ENCODE data around the gene IFT81.

IFT81 gene

GRCh38 chr12:110244372-110244771, 120.2 kb downstream of the IFT81 start:
- no peak for DNase-seq (ENCODE audit: low read depth, low spot score)
- no peak overlapping the region for H3K4me3 ChIP-seq (ENCODE audit: insufficient read length, low read depth)
- no peaks in the 10 kb centered on the region for H3K27me3 ChIP-seq (ENCODE audit: insufficient read depth, insufficient read length)
- H3K9ac ChIP-seq (ENCODE audit: insufficient read length, low read depth): no peak overlapping the region
- no peak for TF ChIP-seq YY1 (IDR thresholded peaks at IDR 0.05; ENCODE audit: insufficient read depth, insufficient read length)
- TF ChIP-seq ZNF274 (IDR thresholded peaks at IDR 0.05; ENCODE audit: low read depth, low read length): no peak
- no peak for TF ChIP-seq SUZ12 (IDR thresholded peaks at IDR 0.05; ENCODE audit: extremely low read depth, insufficient read depth, insufficient read length)
- H3K36me3 ChIP-seq (ENCODE audit: insufficient read depth, insufficient read length, low read length): no peaks in the 10 kb centered on the region
- H3K4me1 ChIP-seq (ENCODE audit: insufficient read depth, insufficient read length): peaks cover 3% of the 10 kb centered on the region
- H3K9me3 ChIP-seq (ENCODE audit: insufficient read depth, low read length): no peaks in the 10 kb centered on the region

DNA sequence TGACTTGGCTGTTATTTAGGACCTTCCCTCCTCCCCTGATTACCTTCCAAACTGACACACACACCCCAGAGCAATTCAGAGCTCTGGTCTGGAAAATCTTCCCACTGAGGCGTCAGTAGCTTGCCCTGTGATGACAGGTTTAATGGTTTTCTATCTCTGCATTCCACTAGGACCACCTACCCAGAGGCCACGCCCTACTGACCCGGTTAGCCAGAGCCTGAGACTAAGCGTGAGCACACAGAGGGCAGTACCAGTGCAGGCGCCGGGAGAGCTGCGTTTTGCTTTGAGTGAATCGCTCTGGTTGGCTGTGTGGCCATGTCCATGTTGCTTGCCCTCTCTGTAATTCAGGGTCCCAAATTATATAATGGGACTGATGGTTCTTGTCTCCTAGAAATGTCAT, 120.7 kb downstream of the IFT81 start:
- TF ChIP-seq ZNF274 (IDR thresholded peaks at IDR 0.05; ENCODE audit: low read depth, low read length) (no peak), SUZ12 (IDR thresholded peaks at IDR 0.05; ENCODE audit: extremely low read depth, insufficient read depth, insufficient read length) (no peak), YY1 (IDR thresholded peaks at IDR 0.05; ENCODE audit: insufficient read depth, insufficient read length) (no peak)
- Histone ChIP-seq H3K4me3 (ENCODE audit: insufficient read length, low read depth) (no peak overlapping the region), H3K36me3 (ENCODE audit: insufficient read depth, insufficient read length, low read length) (no peaks in the 10 kb centered on the region), H3K9me3 (ENCODE audit: insufficient read depth, low read length) (no peaks in the 10 kb centered on the region), H3K9ac (ENCODE audit: insufficient read length, low read depth) (no peak overlapping the region), H3K4me1 (ENCODE audit: insufficient read depth, insufficient read length) (peaks cover 3% of the 10 kb centered on the region), H3K27me3 (ENCODE audit: insufficient read depth, insufficient read length) (no peaks in the 10 kb centered on the region)
- DNase-seq (ENCODE audit: low read depth, low spot score): no peak

- no peak overlapping the region for H3K4me3 ChIP-seq (ENCODE audit: insufficient read length, low read depth)
- no peak for DNase-seq (ENCODE audit: low read depth, low spot score)
- TF ChIP-seq SUZ12 (IDR thresholded peaks at IDR 0.05; ENCODE audit: extremely low read depth, insufficient read depth, insufficient read length) (no peak), YY1 (IDR thresholded peaks at IDR 0.05; ENCODE audit: insufficient read depth, insufficient read length) (no peak), ZNF274 (IDR thresholded peaks at IDR 0.05; ENCODE audit: low read depth, low read length) (no peak)
- no peaks in the 10 kb centered on the region for H3K27me3 ChIP-seq (ENCODE audit: insufficient read depth, insufficient read length)
- H3K4me1 ChIP-seq (ENCODE audit: insufficient read depth, insufficient read length): peaks cover 3% of the 10 kb centered on the region
- H3K9me3 ChIP-seq (ENCODE audit: insufficient read depth, low read length): no peaks in the 10 kb centered on the region
- no peak overlapping the region for H3K9ac ChIP-seq (ENCODE audit: insufficient read length, low read depth)
- H3K36me3 ChIP-seq (ENCODE audit: insufficient read depth, insufficient read length, low read length): no peaks in the 10 kb centered on the region
These were observed 121.2 kb downstream of the IFT81 start for GRCh38 chr12:110245369-110245772.

GRCh38 chr12:110246636-110247339, 122.6 kb downstream of the IFT81 start:
- Histone ChIP-seq H3K9ac (ENCODE audit: insufficient read length, low read depth) (no peak overlapping the region), H3K27me3 (ENCODE audit: insufficient read depth, insufficient read length) (no peaks in the 10 kb centered on the region), H3K9me3 (ENCODE audit: insufficient read depth, low read length) (no peaks in the 10 kb centered on the region), H3K36me3 (ENCODE audit: insufficient read depth, insufficient read length, low read length) (no peaks in the 10 kb centered on the region), H3K4me3 (ENCODE audit: insufficient read length, low read depth) (no peak overlapping the region), H3K4me1 (ENCODE audit: insufficient read depth, insufficient read length) (peaks cover 3% of the 10 kb centered on the region)
- TF ChIP-seq YY1 (IDR thresholded peaks at IDR 0.05; ENCODE audit: insufficient read depth, insufficient read length) (no peak), SUZ12 (IDR thresholded peaks at IDR 0.05; ENCODE audit: extremely low read depth, insufficient read depth, insufficient read length) (no peak), ZNF274 (IDR thresholded peaks at IDR 0.05; ENCODE audit: low read depth, low read length) (no peak)
- DNase-seq (ENCODE audit: low read depth, low spot score): no peak

DNA sequence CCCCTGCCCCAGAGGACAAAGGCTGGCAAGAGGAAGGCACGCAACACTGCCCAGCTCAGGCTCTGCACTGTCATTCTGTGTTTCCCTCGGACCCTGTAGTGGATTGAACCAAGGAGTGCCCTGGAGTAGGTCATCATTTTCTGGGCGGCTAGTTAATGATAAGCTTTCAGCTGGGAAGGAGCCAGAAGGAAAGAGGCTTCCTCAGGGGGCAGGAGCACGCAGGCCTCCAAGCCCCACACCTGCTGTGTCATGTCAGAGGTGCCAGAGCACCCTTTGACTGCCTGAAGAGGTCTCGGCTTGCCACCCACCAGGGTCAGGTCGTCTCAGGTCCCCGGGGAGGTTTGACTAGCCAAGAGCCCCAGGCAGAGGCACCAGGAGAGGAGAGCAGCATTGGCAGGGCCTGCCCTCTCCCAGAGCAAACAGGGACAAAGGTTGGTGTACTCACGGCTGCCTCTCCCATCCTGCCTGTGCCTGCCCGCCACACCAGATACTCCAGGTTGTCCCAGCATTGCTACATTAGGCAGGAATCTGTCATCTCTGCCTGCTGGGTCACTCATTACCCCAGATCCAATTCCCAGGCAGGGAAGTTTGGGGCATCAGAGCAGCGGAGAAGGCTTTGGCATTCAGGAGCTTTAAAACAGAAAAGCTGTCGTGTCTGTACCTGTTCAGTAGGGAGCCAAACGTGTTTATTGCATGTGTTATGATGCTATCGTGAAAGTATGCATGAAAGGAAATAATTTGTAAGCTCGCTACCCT, 123.4 kb downstream of the IFT81 start:
- Histone ChIP-seq H3K27me3 (ENCODE audit: insufficient read depth, insufficient read length) (no peaks in the 10 kb centered on the region), H3K9me3 (ENCODE audit: insufficient read depth, low read length) (no peaks in the 10 kb centered on the region), H3K4me3 (ENCODE audit: insufficient read length, low read depth) (no peak overlapping the region), H3K9ac (ENCODE audit: insufficient read length, low read depth) (no peak overlapping the region), H3K36me3 (ENCODE audit: insufficient read depth, insufficient read length, low read length) (no peaks in the 10 kb centered on the region), H3K4me1 (ENCODE audit: insufficient read depth, insufficient read length) (peaks cover 3% of the 10 kb centered on the region)
- TF ChIP-seq YY1 (IDR thresholded peaks at IDR 0.05; ENCODE audit: insufficient read depth, insufficient read length): no peak
- no peak for TF ChIP-seq SUZ12 (IDR thresholded peaks at IDR 0.05; ENCODE audit: extremely low read depth, insufficient read depth, insufficient read length)
- TF ChIP-seq ZNF274 (IDR thresholded peaks at IDR 0.05; ENCODE audit: low read depth, low read length): no peak
- DNase-seq (ENCODE audit: low read depth, low spot score): no peak

DNA sequence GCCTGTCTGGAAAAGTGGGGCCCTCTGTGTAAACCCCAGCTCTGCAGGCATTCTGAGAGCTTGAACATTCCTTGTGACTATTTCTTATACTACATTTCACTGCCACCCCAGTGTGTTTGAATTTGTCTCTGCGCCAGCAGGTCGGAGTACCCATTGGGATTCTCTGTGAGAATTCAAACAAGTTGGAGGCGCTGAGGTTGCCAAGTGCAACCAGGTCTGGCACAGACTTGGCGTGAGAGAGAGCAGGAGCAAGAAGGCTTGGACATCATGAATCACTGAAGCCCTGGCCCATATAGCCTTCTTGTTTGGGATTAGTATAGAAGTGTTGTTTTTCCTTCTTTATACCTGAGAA, 123.9 kb downstream of the IFT81 start:
- Histone ChIP-seq H3K27me3 (ENCODE audit: insufficient read depth, insufficient read length) (no peaks in the 10 kb centered on the region), H3K4me3 (ENCODE audit: insufficient read length, low read depth) (no peak overlapping the region), H3K9me3 (ENCODE audit: insufficient read depth, low read length) (no peaks in the 10 kb centered on the region), H3K4me1 (ENCODE audit: insufficient read depth, insufficient read length) (peaks cover 3% of the 10 kb centered on the region), H3K36me3 (ENCODE audit: insufficient read depth, insufficient read length, low read length) (no peaks in the 10 kb centered on the region), H3K9ac (ENCODE audit: insufficient read length, low read depth) (no peak overlapping the region)
- DNase-seq (ENCODE audit: low read depth, low spot score): no peak
- TF ChIP-seq ZNF274 (IDR thresholded peaks at IDR 0.05; ENCODE audit: low read depth, low read length) (no peak), SUZ12 (IDR thresholded peaks at IDR 0.05; ENCODE audit: extremely low read depth, insufficient read depth, insufficient read length) (no peak), YY1 (IDR thresholded peaks at IDR 0.05; ENCODE audit: insufficient read depth, insufficient read length) (no peak)

GRCh38 chr12:110249105-110249504, 124.9 kb downstream of the IFT81 start:
- no peaks in the 10 kb centered on the region for H3K36me3 ChIP-seq (ENCODE audit: insufficient read depth, insufficient read length, low read length)
- H3K4me1 ChIP-seq (ENCODE audit: insufficient read depth, insufficient read length): peaks cover 3% of the 10 kb centered on the region
- H3K9me3 ChIP-seq (ENCODE audit: insufficient read depth, low read length): no peaks in the 10 kb centered on the region
- no peak for TF ChIP-seq SUZ12 (IDR thresholded peaks at IDR 0.05; ENCODE audit: extremely low read depth, insufficient read depth, insufficient read length)
- TF ChIP-seq ZNF274 (IDR thresholded peaks at IDR 0.05; ENCODE audit: low read depth, low read length): no peak
- no peak for TF ChIP-seq YY1 (IDR thresholded peaks at IDR 0.05; ENCODE audit: insufficient read depth, insufficient read length)
- no peak overlapping the region for H3K9ac ChIP-seq (ENCODE audit: insufficient read length, low read depth)
- no peak for DNase-seq (ENCODE audit: low read depth, low spot score)
- no peaks in the 10 kb centered on the region for H3K27me3 ChIP-seq (ENCODE audit: insufficient read depth, insufficient read length)
- no peak overlapping the region for H3K4me3 ChIP-seq (ENCODE audit: insufficient read length, low read depth)
